Loucy (cell line): ENCODE data around the gene SEC24B.
A peak's percentile ranks its signal among the peaks of the same experiment; 100 is the strongest.

Experiments used
- H2AFZ ChIP-seq: fragments of 200-600 bp; sonication (generic); 2 replicates; pipeline ENCODE4 v1.6.0; 2016; ENCODE audit warnings: antibody characterized with exemption, mild to moderate bottlenecking, low read length, moderate library complexity
- H3F3A ChIP-seq: fragments of 200-600 bp; 2 replicates; pipeline ENCODE4 v1.6.0; 2016; ENCODE audit warnings: antibody characterized with exemption, low read depth, mild to moderate bottlenecking
- H3K27me3 ChIP-seq: fragments of 200-600 bp; sonication (generic); 2 replicates; pipeline ENCODE4 v1.6.1; 2014; ENCODE audit warnings: low read length, mild to moderate bottlenecking; ENCODE audit not compliant: insufficient read depth, poor library complexity, severe bottlenecking
- H3K36me3 ChIP-seq: fragments of 200-600 bp; sonication (generic); 2 replicates; pipeline ENCODE4 v1.6.1; 2016; ENCODE audit warnings: low read length; ENCODE audit not compliant: insufficient read depth
- H3K4me1 ChIP-seq: fragments of 200-600 bp; sonication (generic); 2 replicates; pipeline ENCODE4 v1.5.1; 2014; ENCODE audit warnings: low read length, mild to moderate bottlenecking; ENCODE audit not compliant: insufficient read depth, poor library complexity, severe bottlenecking
- H3K4me2 ChIP-seq: fragments of 200-600 bp; sonication (generic); 2 replicates; pipeline ENCODE4 v1.6.0; 2014; ENCODE audit warnings: antibody characterized with exemption, low read length, low read depth, mild to moderate bottlenecking; ENCODE audit not compliant: poor library complexity, severe bottlenecking
- H3K4me3 ChIP-seq: fragments of 200-600 bp; sonication (generic); 2 replicates; pipeline ENCODE4 v1.5.1; 2014; ENCODE audit warnings: low read length, mild to moderate bottlenecking, mixed read lengths; ENCODE audit not compliant: poor library complexity, severe bottlenecking
- H3K79me2 ChIP-seq: fragments of 200-600 bp; sonication (generic); 2 replicates; pipeline ENCODE4 v1.6.1; 2014; ENCODE audit warnings: low read length; ENCODE audit not compliant: insufficient read depth
- H3K9ac ChIP-seq: fragments of 200-600 bp; sonication (generic); 2 replicates; pipeline ENCODE4 v1.6.0; 2014; ENCODE audit warnings: mild to moderate bottlenecking, low read depth, low read length, moderate library complexity; ENCODE audit not compliant: poor library complexity, severe bottlenecking
- H3K9me2 ChIP-seq: fragments of 200-600 bp; sonication (generic); replicated peaks from 2 replicates; pipeline ENCODE4 v1.6.1; 2016; ENCODE audit warnings: low read depth, low read length, mixed read lengths
- H3K9me3 ChIP-seq: fragments of 200-600 bp; sonication (generic); 2 replicates; pipeline ENCODE4 v1.6.1; 2014; ENCODE audit warnings: mild to moderate bottlenecking, antibody characterized with exemption, low read length, low read depth; ENCODE audit not compliant: insufficient read depth
- H4K20me1 ChIP-seq: fragments of 200-600 bp; sonication (generic); 2 replicates; pipeline ENCODE4 v1.6.0; 2014; ENCODE audit warnings: antibody characterized with exemption, low read length, mild to moderate bottlenecking; ENCODE audit not compliant: insufficient read depth, poor library complexity, severe bottlenecking
- CTCF ChIP-seq: fragments of 200-600 bp; sonication (generic); conservative IDR thresholded peaks from 2 replicates; pipeline ENCODE4 v1.5.1; 2014; ENCODE audit warnings: mild to moderate bottlenecking, antibody characterized with exemption, low read length
- EZH2phosphoT487 ChIP-seq: fragments of 200-600 bp; IDR thresholded peaks from 2 replicates; pipeline ENCODE4 v1.6.1; 2018; ENCODE audit warnings: antibody characterized with exemption, mild to moderate bottlenecking, moderate library complexity, borderline replicate concordance

The SEC24B gene

GRCh38 chr4:109560687-109561461, 127.3 kb downstream of the SEC24B start:
- peak overlapping the region; percentile 81 for H2AFZ ChIP-seq
- no peaks in the 10 kb centered on the region for H3K9me2 ChIP-seq
- no peaks in the 10 kb centered on the region for H3F3A ChIP-seq
- TF ChIP-seq EZH2phosphoT487 = no peak
- no peak for TF ChIP-seq CTCF
- no peaks in the 10 kb centered on the region for H3K36me3 ChIP-seq
- peak overlapping the region; percentile 80 for H3K9ac ChIP-seq
- no peaks in the 10 kb centered on the region for H4K20me1 ChIP-seq
- H3K4me3 ChIP-seq = peak overlapping the region; percentile 83
- no peaks in the 10 kb centered on the region for H3K27me3 ChIP-seq
- H3K4me2 ChIP-seq = peak overlapping the region; percentile 82
- no peaks in the 10 kb centered on the region for H3K9me3 ChIP-seq
- H3K4me1 ChIP-seq = peaks cover 22% of the 10 kb centered on the region
- H3K79me2 ChIP-seq = peaks cover 4% of the 10 kb centered on the region; the same call in 1 of the 2 replicates

GRCh38 chr4:109562457-109563239, 129.0 kb downstream of the SEC24B start:
- Histone ChIP-seq H3K79me2 (peaks cover 4% of the 10 kb centered on the region; the same call in 1 of the 2 replicates), H3K27me3 (no peaks in the 10 kb centered on the region), H3K9me3 (no peaks in the 10 kb centered on the region), H3K36me3 (no peaks in the 10 kb centered on the region), H3F3A (no peaks in the 10 kb centered on the region), H3K4me1 (peaks cover 22% of the 10 kb centered on the region), H3K4me3 (no peak overlapping the region), H3K9me2 (no peaks in the 10 kb centered on the region), H2AFZ (no peak overlapping the region), H3K4me2 (peak overlapping the region; percentile 7), H4K20me1 (no peaks in the 10 kb centered on the region), H3K9ac (no peak overlapping the region)
- TF ChIP-seq CTCF = no peak
- TF ChIP-seq EZH2phosphoT487 = no peak

GRCh38 chr4:109571494-109571893, 137.9 kb downstream of the SEC24B start:
- no peak overlapping the region for H3K4me3 ChIP-seq
- H3K4me1 ChIP-seq = peaks cover 9% of the 10 kb centered on the region
- no peak overlapping the region for H3K4me2 ChIP-seq
- no peak overlapping the region for H2AFZ ChIP-seq
- H3K36me3 ChIP-seq = no peaks in the 10 kb centered on the region
- H3K9me3 ChIP-seq = no peaks in the 10 kb centered on the region
- no peaks in the 10 kb centered on the region for H3K9me2 ChIP-seq
- no peaks in the 10 kb centered on the region for H4K20me1 ChIP-seq
- no peaks in the 10 kb centered on the region for H3K27me3 ChIP-seq
- H3K79me2 ChIP-seq = no peaks in the 10 kb centered on the region
- no peak overlapping the region for H3K9ac ChIP-seq
- no peak for TF ChIP-seq CTCF
- H3F3A ChIP-seq = no peaks in the 10 kb centered on the region
